ENCODE data around the gene ITPR3.

- TF ChIP-seq RCOR1 (IDR thresholded peaks at IDR 0.05; ENCODE audit: low read length), result no peak
- TF ChIP-seq EP300 (IDR thresholded peaks at IDR 0.05; ENCODE audit: borderline replicate concordance in 1 of 2, low read depth in 1 of 2, low read length in 1 of 2), result no peak
- TF ChIP-seq CTCF (IDR thresholded peaks at IDR 0.05), result no peak
- TF ChIP-seq YY1 (IDR thresholded peaks at IDR 0.05; ENCODE audit: low read depth), result no peak
- TF ChIP-seq IRF3 (IDR thresholded peaks at IDR 0.05; ENCODE audit: low read depth, low read length), result no peak
- no peak for TF ChIP-seq ZBTB33 (IDR thresholded peaks at IDR 0.05; ENCODE audit: borderline replicate concordance, low read depth)
- TF ChIP-seq TCF12 (IDR thresholded peaks at IDR 0.05), result no peak
- no peak for TF ChIP-seq RFX5 (IDR thresholded peaks at IDR 0.05; ENCODE audit: low read length)
- no peak for TF ChIP-seq EZH2phosphoT487 (IDR thresholded peaks at IDR 0.05; ENCODE audit: borderline replicate concordance, low read depth)
These were observed 71.1 kb downstream of the ITPR3 start for GRCh38 chr6:33692078-33692759.
